ENCODE data around the gene RFXANK.

GRCh38 chr19:19209372-19209771 lies 17.3 kb downstream of the RFXANK start:
- TF ChIP-seq POLR2A (IDR thresholded peaks at IDR 0.05), result no peak
- TF ChIP-seq CTCF (IDR thresholded peaks at IDR 0.05), result no peak

All from vagina (tissue), 2 donors.